ENCODE measurements around the gene DNAJC4. TPM values are rescaled to one million over a fixed set of nuclear protein-coding genes. Genes with fewer than 3 reads are reported as not detected.

Gene DNAJC4
- total RNA-seq, 1 experiment from 2014 or later, result 32.0 TPM

- peaks cover 9% of the 10 kb centered on the region for H3K79me2 ChIP-seq (ENCODE audit: low read length)
- no peaks in the 10 kb centered on the region for H3K9me2 ChIP-seq (replicated peaks; ENCODE audit: insufficient read depth, low read length)
- H3K9me3 ChIP-seq (ENCODE audit: low read length), result no peaks in the 10 kb centered on the region
- H3K27ac ChIP-seq (ENCODE audit: low read length), result no peak within 1 kb of the TSS
- H3K27me3 ChIP-seq (ENCODE audit: low read length), result no peaks in the 10 kb centered on the region
- peak within 1 kb of the TSS; percentile 95 for H3K4me3 ChIP-seq (ENCODE audit: low read length)
- H2AFZ ChIP-seq (ENCODE audit: low read length), result peak within 1 kb of the TSS; percentile 86
- H3K36me3 ChIP-seq (ENCODE audit: insufficient read depth, low read length), result no peaks in the 10 kb centered on the region
- H3K9ac ChIP-seq (ENCODE audit: low read length), result peak within 1 kb of the TSS; percentile 83
- peak within 1 kb of the TSS; percentile 99 for H3K4me2 ChIP-seq (ENCODE audit: low read depth, low read length, poor library complexity, severe bottlenecking)
- peak; percentile 82 for DNase-seq
- H3K4me1 ChIP-seq (ENCODE audit: low read length), result peaks cover 41% of the 10 kb centered on the region
- H4K20me1 ChIP-seq (ENCODE audit: insufficient read depth, low read depth, low read length), result no peaks in the 10 kb centered on the region
Measured at GRCh38 chr11:64251016-64251752, 20.8 kb downstream of the DNAJC4 start, which contains the start of gene PLCB3. Gene PLCB3, plus strand, starts transcription at chr11:64251530. Its CDS starts 120 bp downstream, at chr11:64251650.

DNA sequence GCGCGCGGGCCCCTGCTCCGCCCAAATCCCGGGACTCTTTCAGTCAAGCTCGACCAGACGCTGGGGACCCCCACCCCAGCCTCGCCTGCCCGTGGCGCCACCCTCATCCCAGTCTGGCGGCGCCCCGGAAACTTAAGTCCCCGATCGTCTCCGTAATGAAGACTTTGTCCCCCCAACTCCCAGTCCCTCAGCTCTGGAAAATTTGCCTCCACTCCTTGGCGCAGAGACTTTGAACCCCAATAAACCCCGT lies 21.3 kb downstream of the DNAJC4 start:
- Histone ChIP-seq H3K4me1 (ENCODE audit: low read length) (peaks cover 41% of the 10 kb centered on the region), H2AFZ (ENCODE audit: low read length) (no peak overlapping the region), H3K27me3 (ENCODE audit: low read length) (no peaks in the 10 kb centered on the region), H3K9ac (ENCODE audit: low read length) (peak overlapping the region; percentile 83), H3K9me2 (replicated peaks; ENCODE audit: insufficient read depth, low read length) (no peaks in the 10 kb centered on the region), H3K4me3 (ENCODE audit: low read length) (peak overlapping the region; percentile 95), H3K27ac (ENCODE audit: low read length) (no peak overlapping the region), H4K20me1 (ENCODE audit: insufficient read depth, low read depth, low read length) (no peaks in the 10 kb centered on the region), H3K79me2 (ENCODE audit: low read length) (peaks cover 7% of the 10 kb centered on the region; the same call in 1 of the 2 replicates), H3K4me2 (ENCODE audit: low read depth, low read length, poor library complexity, severe bottlenecking) (peak overlapping the region; percentile 99), H3K36me3 (ENCODE audit: insufficient read depth, low read length) (no peaks in the 10 kb centered on the region), H3K9me3 (ENCODE audit: low read length) (no peaks in the 10 kb centered on the region)
- no peak for DNase-seq

DNA sequence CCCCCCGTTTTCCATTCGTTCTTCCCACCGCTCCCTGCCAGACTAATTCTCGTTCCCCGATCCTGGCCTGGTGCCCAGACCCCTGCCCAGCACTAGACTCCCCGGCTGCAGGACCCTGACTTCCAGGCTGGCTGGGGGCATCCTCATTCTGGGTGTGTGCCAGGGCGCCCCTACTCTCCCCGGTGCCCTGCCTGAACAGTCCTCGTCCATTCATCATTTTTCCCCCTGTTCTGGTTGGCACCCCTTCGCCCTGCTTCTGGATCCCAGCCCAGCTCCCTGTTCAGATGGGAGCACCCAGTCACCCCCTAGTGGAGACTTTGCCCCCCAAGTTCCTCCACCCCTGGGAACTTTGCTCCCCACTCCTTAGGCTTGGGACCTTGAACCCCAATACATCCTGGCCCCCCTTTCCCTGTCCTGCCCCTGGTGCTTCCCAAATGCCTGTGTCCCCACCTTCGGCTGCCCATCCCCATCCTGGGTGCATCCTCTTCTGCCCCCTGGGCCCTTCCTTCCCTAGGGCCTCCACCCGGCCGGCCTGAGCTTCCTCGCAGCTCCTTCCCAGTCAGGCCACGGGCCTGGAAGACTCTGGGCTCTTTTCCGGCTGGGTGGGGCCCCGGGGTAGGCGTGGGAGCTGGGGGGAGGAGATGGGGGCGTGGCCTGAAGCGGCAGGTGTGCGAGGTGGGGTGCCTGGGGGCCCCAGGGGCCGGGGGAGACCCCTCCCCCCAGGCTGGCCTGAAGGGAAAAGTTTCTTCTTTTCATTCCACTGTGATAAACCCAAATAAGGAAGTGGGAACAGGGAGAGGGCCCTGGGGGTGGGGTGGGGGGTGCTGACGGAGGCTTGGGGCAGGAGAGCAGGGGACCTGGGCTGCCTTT lies 21.9 kb downstream of the DNAJC4 start:
- H3K9ac ChIP-seq (ENCODE audit: low read length), result peak overlapping the region; percentile 83
- H3K9me3 ChIP-seq (ENCODE audit: low read length), result no peaks in the 10 kb centered on the region
- H3K79me2 ChIP-seq (ENCODE audit: low read length), result peaks cover 7% of the 10 kb centered on the region; the same call in 1 of the 2 replicates
- peaks cover 36% of the 10 kb centered on the region for H3K4me1 ChIP-seq (ENCODE audit: low read length)
- H4K20me1 ChIP-seq (ENCODE audit: insufficient read depth, low read depth, low read length), result no peaks in the 10 kb centered on the region
- DNase-seq, result peak; percentile 70
- H3K4me3 ChIP-seq (ENCODE audit: low read length), result peak overlapping the region; percentile 95
- H3K36me3 ChIP-seq (ENCODE audit: insufficient read depth, low read length), result no peaks in the 10 kb centered on the region
- H3K9me2 ChIP-seq (replicated peaks; ENCODE audit: insufficient read depth, low read length), result no peaks in the 10 kb centered on the region
- peak overlapping the region; percentile 50; the same call in 1 of the 2 replicates for H2AFZ ChIP-seq (ENCODE audit: low read length)
- H3K27ac ChIP-seq (ENCODE audit: low read length), result no peak overlapping the region
- H3K4me2 ChIP-seq (ENCODE audit: low read depth, low read length, poor library complexity, severe bottlenecking), result peak overlapping the region; percentile 99
- no peaks in the 10 kb centered on the region for H3K27me3 ChIP-seq (ENCODE audit: low read length)

GRCh38 chr11:64253043-64253442 lies 22.7 kb downstream of the DNAJC4 start:
- Histone ChIP-seq H3K9me2 (replicated peaks; ENCODE audit: insufficient read depth, low read length) (no peaks in the 10 kb centered on the region), H3K79me2 (ENCODE audit: low read length) (peaks cover 7% of the 10 kb centered on the region; the same call in 1 of the 2 replicates), H3K4me1 (ENCODE audit: low read length) (peaks cover 29% of the 10 kb centered on the region), H3K4me3 (ENCODE audit: low read length) (peak overlapping the region; percentile 95; the same call in 1 of the 2 replicates), H3K36me3 (ENCODE audit: insufficient read depth, low read length) (no peaks in the 10 kb centered on the region), H4K20me1 (ENCODE audit: insufficient read depth, low read depth, low read length) (no peaks in the 10 kb centered on the region), H3K27me3 (ENCODE audit: low read length) (no peaks in the 10 kb centered on the region), H2AFZ (ENCODE audit: low read length) (no peak overlapping the region), H3K9ac (ENCODE audit: low read length) (no peak overlapping the region), H3K27ac (ENCODE audit: low read length) (no peak overlapping the region), H3K9me3 (ENCODE audit: low read length) (no peaks in the 10 kb centered on the region), H3K4me2 (ENCODE audit: low read depth, low read length, poor library complexity, severe bottlenecking) (peak overlapping the region; percentile 99)
- no peak for DNase-seq

DNA sequence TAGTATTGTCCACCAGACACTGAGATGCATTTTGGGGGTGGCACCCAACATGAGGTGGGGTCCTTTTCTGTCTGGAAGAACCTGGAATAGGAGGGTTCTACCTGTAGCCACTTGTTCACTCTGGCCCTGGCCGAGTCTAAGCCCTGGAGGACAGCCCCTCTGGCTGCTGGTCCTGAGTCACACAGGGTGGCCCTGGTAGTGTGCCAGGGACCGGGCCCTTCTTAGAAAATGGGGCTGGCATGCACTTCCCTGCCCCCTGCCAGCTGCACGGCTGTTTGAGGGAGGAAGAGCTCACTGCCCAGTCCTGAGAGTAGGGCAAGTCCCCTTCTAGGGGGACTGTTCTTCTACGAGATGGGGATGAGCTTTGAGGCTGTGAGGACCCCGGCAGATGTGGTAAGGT lies 23.1 kb downstream of the DNAJC4 start:
- H3K27ac ChIP-seq (ENCODE audit: low read length), result no peak overlapping the region
- H3K27me3 ChIP-seq (ENCODE audit: low read length), result no peaks in the 10 kb centered on the region
- no peak overlapping the region for H2AFZ ChIP-seq (ENCODE audit: low read length)
- H3K9ac ChIP-seq (ENCODE audit: low read length), result no peak overlapping the region
- no peak overlapping the region for H3K4me3 ChIP-seq (ENCODE audit: low read length)
- no peaks in the 10 kb centered on the region for H3K9me2 ChIP-seq (replicated peaks; ENCODE audit: insufficient read depth, low read length)
- no peak for DNase-seq
- peaks cover 29% of the 10 kb centered on the region for H3K4me1 ChIP-seq (ENCODE audit: low read length)
- no peaks in the 10 kb centered on the region for H3K36me3 ChIP-seq (ENCODE audit: insufficient read depth, low read length)
- peaks cover 7% of the 10 kb centered on the region; the same call in 1 of the 2 replicates for H3K79me2 ChIP-seq (ENCODE audit: low read length)
- H3K9me3 ChIP-seq (ENCODE audit: low read length), result no peaks in the 10 kb centered on the region
- H3K4me2 ChIP-seq (ENCODE audit: low read depth, low read length, poor library complexity, severe bottlenecking), result no peak overlapping the region
- H4K20me1 ChIP-seq (ENCODE audit: insufficient read depth, low read depth, low read length), result no peaks in the 10 kb centered on the region

DNA sequence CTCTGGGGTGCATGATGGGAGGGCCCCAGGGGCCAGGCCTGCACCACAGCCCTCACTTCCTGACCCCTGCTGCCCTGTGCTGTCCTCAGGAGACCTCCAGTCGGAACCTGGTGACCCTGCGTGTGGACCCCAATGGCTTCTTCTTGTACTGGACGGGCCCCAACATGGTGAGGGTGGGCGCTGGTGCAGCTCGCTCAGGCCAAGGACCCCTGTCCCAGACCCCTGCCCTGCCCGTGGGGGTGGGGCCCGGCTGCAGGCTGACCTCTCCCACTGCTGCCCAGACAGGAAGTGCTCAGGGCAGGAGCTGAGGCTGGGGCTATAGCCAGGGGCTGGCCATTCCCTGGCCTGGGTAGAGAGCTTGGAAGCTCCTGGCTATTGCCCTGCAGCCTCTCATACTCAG lies 24.0 kb downstream of the DNAJC4 start:
- no peak overlapping the region for H3K27ac ChIP-seq (ENCODE audit: low read length)
- no peak overlapping the region for H3K4me3 ChIP-seq (ENCODE audit: low read length)
- no peak overlapping the region for H3K4me2 ChIP-seq (ENCODE audit: low read depth, low read length, poor library complexity, severe bottlenecking)
- H3K9ac ChIP-seq (ENCODE audit: low read length), result no peak overlapping the region
- H2AFZ ChIP-seq (ENCODE audit: low read length), result no peak overlapping the region
- H3K27me3 ChIP-seq (ENCODE audit: low read length), result no peaks in the 10 kb centered on the region
- no peaks in the 10 kb centered on the region for H3K36me3 ChIP-seq (ENCODE audit: insufficient read depth, low read length)
- no peaks in the 10 kb centered on the region for H3K9me3 ChIP-seq (ENCODE audit: low read length)
- DNase-seq, result no peak
- H4K20me1 ChIP-seq (ENCODE audit: insufficient read depth, low read depth, low read length), result no peaks in the 10 kb centered on the region
- H3K4me1 ChIP-seq (ENCODE audit: low read length), result peaks cover 29% of the 10 kb centered on the region
- no peaks in the 10 kb centered on the region for H3K9me2 ChIP-seq (replicated peaks; ENCODE audit: insufficient read depth, low read length)
- peaks cover 7% of the 10 kb centered on the region; the same call in 1 of the 2 replicates for H3K79me2 ChIP-seq (ENCODE audit: low read length)

DNA sequence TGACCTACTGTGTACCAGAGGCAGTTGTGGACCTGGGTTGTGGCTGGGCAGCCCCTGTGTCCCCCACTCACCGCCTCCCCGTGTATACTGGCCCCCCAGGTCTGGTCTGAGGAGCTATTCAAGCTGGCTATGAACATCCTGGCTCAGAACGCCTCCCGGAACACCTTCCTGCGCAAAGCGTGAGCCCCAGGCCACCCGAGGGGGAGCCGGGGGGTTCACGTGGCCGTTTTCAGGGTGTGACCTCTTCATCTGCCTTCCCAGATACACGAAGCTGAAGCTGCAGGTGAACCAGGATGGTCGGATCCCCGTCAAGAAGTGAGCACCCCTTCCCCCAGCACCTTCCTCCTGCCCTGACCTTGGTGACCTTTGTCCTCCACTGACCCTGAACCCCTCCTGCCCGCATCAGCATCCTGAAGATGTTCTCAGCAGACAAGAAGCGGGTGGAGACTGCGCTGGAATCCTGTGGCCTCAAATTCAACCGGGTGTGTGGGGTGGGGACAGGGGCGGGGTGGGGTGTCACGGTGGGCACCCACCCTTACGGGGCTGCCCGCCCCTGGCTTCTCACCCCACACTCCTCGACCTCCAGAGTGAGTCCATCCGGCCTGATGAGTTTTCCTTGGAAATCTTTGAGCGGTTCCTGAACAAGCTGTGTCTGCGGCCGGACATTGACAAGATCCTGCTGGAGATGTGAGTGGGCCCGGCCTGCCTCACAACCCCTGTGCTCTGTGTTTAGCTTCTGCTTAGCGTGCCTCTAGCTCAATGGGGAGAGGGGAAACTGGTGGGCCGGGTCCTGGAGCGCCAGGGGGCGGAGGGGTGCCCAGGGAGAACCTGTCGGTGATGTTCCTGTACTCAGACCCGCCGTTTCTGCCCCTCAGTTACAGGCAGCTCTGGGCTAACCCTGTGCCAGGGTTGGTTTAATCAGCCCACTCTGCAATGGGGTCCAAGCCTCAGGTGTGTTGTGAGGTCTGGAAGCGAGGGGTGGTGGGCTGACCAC lies 25.1 kb downstream of the DNAJC4 start:
- Histone ChIP-seq H3K9ac (ENCODE audit: low read length) (no peak overlapping the region), H3K9me2 (replicated peaks; ENCODE audit: insufficient read depth, low read length) (no peaks in the 10 kb centered on the region)
- no peak for DNase-seq

More for the DNA sequence above, 25.1 kb downstream of the DNAJC4 start:
- Histone ChIP-seq H3K36me3 (ENCODE audit: insufficient read depth, low read length) (no peaks in the 10 kb centered on the region), H3K4me2 (ENCODE audit: low read depth, low read length, poor library complexity, severe bottlenecking) (no peak overlapping the region), H3K9me3 (ENCODE audit: low read length) (no peaks in the 10 kb centered on the region), H3K4me1 (ENCODE audit: low read length) (peaks cover 28% of the 10 kb centered on the region), H3K79me2 (ENCODE audit: low read length) (peaks cover 7% of the 10 kb centered on the region; the same call in 1 of the 2 replicates), H3K27ac (ENCODE audit: low read length) (no peak overlapping the region), H3K4me3 (ENCODE audit: low read length) (no peak overlapping the region), H3K27me3 (ENCODE audit: low read length) (no peaks in the 10 kb centered on the region), H4K20me1 (ENCODE audit: insufficient read depth, low read depth, low read length) (no peaks in the 10 kb centered on the region), H2AFZ (ENCODE audit: low read length) (no peak overlapping the region)
